CD4-positive, alpha-beta T cell (primary cell): Measurements from ENCODE around the gene RYR2. TPM values are rescaled to one million over a fixed set of nuclear protein-coding genes. Genes with fewer than 3 reads are reported as not detected.
"Not testable (repeated sequence)": the region's sequence is repeated elsewhere in the genome, so short reads cannot be mapped to it uniquely, and the experiment has no call there.

Experiments
- ATAC-seq: fragments of 200-7000 bp; cut with Tn5 transposase; one replicate; pipeline ENCODE4 v1.10.0; 2022; ENCODE audit warnings: mild to moderate bottlenecking; ENCODE audit not compliant: poor library complexity
- CTCF ChIA-PET: fragments of 350-600 bp; sonication (Branson Sonifier 250); formaldehyde crosslinking; loops from one replicate; lab custom pipeline; 2021; ENCODE audit warnings: antibody characterized with exemption, inconsistent platforms; lab: Charles Lee
- POLR2A ChIA-PET: fragments of 350-600 bp; sonication (Branson Sonifier 250); formaldehyde crosslinking; loops from one replicate; lab custom pipeline; 2021; ENCODE audit warnings: antibody characterized with exemption, inconsistent platforms; lab: Charles Lee
- DNase-seq, 14 experiments: peaks; one replicate each; pipeline ENCODE4 v3.0.0-alpha.2; 2013 to 2020; ENCODE audit warnings: mixed read lengths in 2 of 14
- H3K27ac ChIP-seq, 2 donors: one replicate each; pipeline versions ENCODE4 v1.5.1 to v1.7.0; 2013; ENCODE audit warnings: low read length in 2 of 2, low read depth in 1 of 2, mild to moderate bottlenecking in 1 of 2
- H3K27me3 ChIP-seq, 2 experiments: 1 replicate in 1 of 2; 2 replicates in 1 of 2; pipeline versions ENCODE4 v1.6.1 to v1.7.0; 2013; ENCODE audit warnings: low read length in 2 of 2, control low read depth in 1 of 2, mild to moderate bottlenecking in 1 of 2, moderate library complexity in 1 of 2; ENCODE audit not compliant: insufficient read depth in 2 of 2, control insufficient read depth in 1 of 2
- H3K36me3 ChIP-seq: one replicate; pipeline ENCODE4 v1.6.1; 2013; ENCODE audit warnings: low read length, control low read depth; ENCODE audit not compliant: insufficient read depth
- H3K4me1 ChIP-seq: one replicate; pipeline ENCODE4 v1.6.1; 2013; ENCODE audit warnings: low read length, control low read depth; ENCODE audit not compliant: insufficient read depth
- H3K4me3 ChIP-seq: one replicate; pipeline ENCODE4 v1.5.1; 2013; ENCODE audit warnings: mild to moderate bottlenecking, low read length, moderate library complexity
- H3K9me3 ChIP-seq, 2 experiments: 1 replicate in 1 of 2; 2 replicates in 1 of 2; pipeline versions ENCODE4 v1.6.1 to v1.7.0; 2013; ENCODE audit warnings: low read length in 2 of 2, mild to moderate bottlenecking in 2 of 2, control low read depth in 1 of 2, moderate library complexity in 1 of 2; ENCODE audit not compliant: control insufficient read depth in 1 of 2, insufficient read depth in 1 of 2
- H3K27ac Mint-ChIP-seq: one replicate; pipeline ENCODE4 v1.8.0; 2020; ENCODE audit warnings: mixed read lengths
- H3K27me3 Mint-ChIP-seq: one replicate; pipeline ENCODE4 v1.8.0; 2021; ENCODE audit warnings: mixed read lengths
- H3K36me3 Mint-ChIP-seq: one replicate; pipeline ENCODE4 v1.8.0; 2021; ENCODE audit warnings: low read depth, mixed read lengths
- H3K4me1 Mint-ChIP-seq: one replicate; pipeline ENCODE4 v1.8.0; 2021; ENCODE audit warnings: low read depth, mixed read lengths
- H3K4me3 Mint-ChIP-seq: one replicate; pipeline ENCODE4 v1.8.0; 2020; ENCODE audit warnings: mild to moderate bottlenecking, mixed read lengths
- H3K9me3 Mint-ChIP-seq: one replicate; pipeline ENCODE4 v1.8.0; 2020; ENCODE audit warnings: mixed read lengths
- CTCF ChIP-seq: fragments of 200-600 bp; IDR thresholded peaks from one replicate; pipeline ENCODE4 v1.8.0; 2022; ENCODE audit warnings: antibody characterized with exemption, mild to moderate bottlenecking
- intact Hi-C, 2 experiments: fragments of 100-400 bp; cut with DNase I in 1 of 2; cut with micrococcal nuclease in 1 of 2; formaldehyde crosslinking; loops; one replicate each; pipeline versions ENCODE4 v1.15.1 to v1.9.0; 2023 to 2025; cut with DNase I, micrococcal nuclease
- total RNA-seq, 174 experiments: library from RNA in 2 of 174; stranded (reverse) in 2 of 174; gene quantifications; one replicate each; pipeline ENCODE4 v1.2.3 and lab custom pipeline; 2021 to 2026

Gene RYR2
- total RNA-seq, 2 experiments from 2014 or later: not detected

DNA sequence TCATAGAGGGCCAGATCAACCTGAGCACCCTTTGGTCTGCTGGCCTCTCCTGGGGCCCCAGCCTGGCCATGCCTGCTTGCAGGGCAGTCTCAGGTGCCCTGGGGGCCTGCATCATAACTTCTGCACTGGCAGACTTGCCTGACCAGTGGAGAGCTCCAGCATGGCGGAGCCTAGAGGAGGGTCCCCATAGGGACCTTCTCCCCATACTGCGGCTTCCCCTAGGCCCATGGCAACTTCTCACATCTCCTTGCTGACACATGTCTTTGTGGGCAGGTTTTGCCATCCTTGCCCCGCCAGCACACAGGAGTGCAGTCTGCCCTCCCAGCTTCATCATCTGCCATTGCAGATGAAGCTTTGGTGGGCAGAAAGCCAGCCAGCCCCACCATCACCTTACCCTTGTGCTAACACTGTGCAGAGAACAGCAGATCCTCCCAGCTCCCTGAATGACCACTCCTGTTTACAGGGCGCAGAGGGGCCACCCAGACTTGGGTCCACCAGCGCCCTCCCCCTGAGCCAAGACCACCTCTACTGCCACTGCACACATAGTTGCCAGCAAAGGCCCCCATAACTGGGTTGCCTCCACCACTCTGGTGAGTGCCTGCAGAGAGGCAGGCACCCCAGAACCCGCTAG, 797.0 kb downstream of the RYR2 start:
- Histone ChIP-seq H3K9me3 (peaks cover 0 to 16% of the 10 kb centered on the region in 2 experiments), H3K4me1 (no peaks in the 10 kb centered on the region), H3K4me3 (no peak overlapping the region), H3K27me3 (no peaks in the 10 kb centered on the region), H3K36me3 (no peaks in the 10 kb centered on the region), H3K27ac (no peak overlapping the region)
- ATAC-seq: no peak
- Mint-ChIP-seq H3K27me3 (no peaks in the 10 kb centered on the region), H3K9me3 (no peaks in the 10 kb centered on the region), H3K4me1 (no peaks in the 10 kb centered on the region), H3K4me3 (no peak overlapping the region), H3K36me3 (no peaks in the 10 kb centered on the region), H3K27ac (no peak overlapping the region)
- intact Hi-C loops: no loop called here
- TF ChIP-seq CTCF: no peak
- ChIA-PET CTCF (no interaction called here), POLR2A (no interaction called here)
- DNase-seq: no peak

- intact Hi-C loops: no loop called here
- CTCF ChIA-PET: no interaction called here
- POLR2A ChIA-PET: no interaction called here
Observed at GRCh38 chr1:237841485-237841884, 799.5 kb downstream of the RYR2 start.

DNA sequence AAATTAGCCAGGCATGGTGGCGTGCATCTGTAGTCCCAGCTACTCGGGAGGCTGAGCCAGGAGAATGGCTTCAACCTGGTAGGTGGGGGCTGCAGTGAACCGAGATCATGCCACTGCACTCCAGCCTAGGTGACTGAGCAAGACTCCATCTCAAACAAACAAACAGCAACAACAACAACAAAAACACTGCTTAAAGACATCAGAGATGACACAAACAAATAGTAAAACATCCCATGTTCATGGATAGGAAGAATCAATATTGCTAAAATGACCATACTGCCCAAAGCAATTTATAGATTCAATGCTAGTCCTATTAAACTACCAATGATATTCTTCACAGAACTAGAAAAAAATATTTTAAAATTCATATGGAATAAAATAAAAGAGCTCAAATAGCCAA, 801.5 kb downstream of the RYR2 start:
- H3K36me3 ChIP-seq, POLR2A ChIA-PET, H3K27me3 ChIP-seq, H3K27me3 Mint-ChIP-seq, H3K27ac Mint-ChIP-seq, H3K9me3 Mint-ChIP-seq, DNase-seq, H3K4me3 ChIP-seq, H3K4me1 ChIP-seq, H3K27ac ChIP-seq, intact Hi-C loops, H3K36me3 Mint-ChIP-seq, H3K4me1 Mint-ChIP-seq, ATAC-seq, H3K4me3 Mint-ChIP-seq, CTCF ChIA-PET: not testable (repeated sequence)
- H3K9me3 ChIP-seq: peaks cover 0 to 14% of the 10 kb centered on the region in 2 experiments

More at GRCh38 chr1:237841485-237841884, 799.5 kb downstream of the RYR2 start:
- ATAC-seq (no peak), DNase-seq (no peak)
- TF ChIP-seq CTCF: no peak
- Histone ChIP-seq H3K27ac (no peak overlapping the region), H3K9me3 (peaks cover 0 to 16% of the 10 kb centered on the region in 2 experiments), H3K27me3 (no peaks in the 10 kb centered on the region), H3K4me3 (no peak overlapping the region), H3K36me3 (no peaks in the 10 kb centered on the region), H3K4me1 (no peaks in the 10 kb centered on the region)
- H3K36me3 Mint-ChIP-seq: no peaks in the 10 kb centered on the region
- no peaks in the 10 kb centered on the region for H3K27me3 Mint-ChIP-seq
- H3K4me3 Mint-ChIP-seq: no peak overlapping the region
- peaks cover 6% of the 10 kb centered on the region for H3K9me3 Mint-ChIP-seq
- H3K4me1 Mint-ChIP-seq: no peaks in the 10 kb centered on the region
- H3K27ac Mint-ChIP-seq: no peak overlapping the region
